Measurements from ENCODE around the gene TM4SF5.
A peak's percentile ranks its signal among the peaks of the same experiment; 100 is the strongest.

Gene TM4SF5

GRCh38 chr17:4741544-4741943 is 30.1 kb upstream of the TM4SF5 start:
- Histone ChIP-seq H2AK5ac (ENCODE audit: low read length) (no peak overlapping the region), H4K8ac (ENCODE audit: low read depth, low read length) (no peak overlapping the region), H3K79me1 (ENCODE audit: low read length) (no peaks in the 10 kb centered on the region), H2BK120ac (ENCODE audit: insufficient read depth, low read length, poor library complexity) (no peak overlapping the region), H4K91ac (ENCODE audit: low read depth, low read length) (no peak overlapping the region), H3K27ac (ENCODE audit: low read depth, low read length) (no peak overlapping the region), H3K18ac (ENCODE audit: low read length) (no peak overlapping the region), H3K4me1 (ENCODE audit: control insufficient read depth in 1 of 2, insufficient read depth in 2 of 2, low read length in 2 of 2) (peaks cover 19 to 20% of the 10 kb centered on the region in 2 experiments), H3K79me2 (ENCODE audit: control insufficient read depth, insufficient read depth, low read length, poor library complexity) (no peaks in the 10 kb centered on the region), H3K4me2 (ENCODE audit: low read length) (no peak overlapping the region), H2BK12ac (ENCODE audit: low read length) (no peak overlapping the region), H3K36me3 (ENCODE audit: control insufficient read depth in 1 of 2, insufficient read depth in 2 of 2, low read length in 2 of 2) (no peaks in the 10 kb centered on the region), H3K4me3 (ENCODE audit: low read depth, low read length) (peak overlapping the region; percentile 34), H4K12ac (ENCODE audit: low read depth, low read length) (no peak overlapping the region), H3K9me3 (ENCODE audit: insufficient read depth, low read depth, low read length) (peaks cover 18% of the 10 kb centered on the region), H2AFZ (ENCODE audit: insufficient read depth, low read length, poor library complexity) (no peak overlapping the region), H3K27me3 (ENCODE audit: insufficient read depth, low read length) (peaks cover 43% of the 10 kb centered on the region), H3K4ac (ENCODE audit: low read depth, low read length) (no peak overlapping the region), H3K14ac (ENCODE audit: low read length) (no peak overlapping the region), H2BK5ac (ENCODE audit: low read depth, low read length, poor library complexity) (no peak overlapping the region), H3K23ac (ENCODE audit: low read length) (no peak overlapping the region), H3K9ac (ENCODE audit: low read length) (no peak overlapping the region)
- no peak for DNase-seq
- no CpG with 5 or more reads among the region's 8 CpGs for WGBS (ENCODE audit: extremely low coverage, insufficient coverage, insufficient read length)

- Histone ChIP-seq H3K4ac (ENCODE audit: low read depth, low read length) (no peak overlapping the region), H3K79me1 (ENCODE audit: low read length) (no peaks in the 10 kb centered on the region), H2AFZ (ENCODE audit: insufficient read depth, low read length, poor library complexity) (no peak overlapping the region), H4K91ac (ENCODE audit: low read depth, low read length) (no peak overlapping the region), H3K9me3 (ENCODE audit: insufficient read depth, low read depth, low read length) (peaks cover 18% of the 10 kb centered on the region), H4K8ac (ENCODE audit: low read depth, low read length) (no peak overlapping the region), H3K18ac (ENCODE audit: low read length) (no peak overlapping the region), H2BK5ac (ENCODE audit: low read depth, low read length, poor library complexity) (no peak overlapping the region), H3K4me1 (ENCODE audit: control insufficient read depth in 1 of 2, insufficient read depth in 2 of 2, low read length in 2 of 2) (peaks cover 19 to 20% of the 10 kb centered on the region in 2 experiments), H4K12ac (ENCODE audit: low read depth, low read length) (no peak overlapping the region), H2AK5ac (ENCODE audit: low read length) (no peak overlapping the region), H3K23ac (ENCODE audit: low read length) (no peak overlapping the region), H3K14ac (ENCODE audit: low read length) (no peak overlapping the region), H3K36me3 (ENCODE audit: control insufficient read depth in 1 of 2, insufficient read depth in 2 of 2, low read length in 2 of 2) (no peaks in the 10 kb centered on the region), H3K9ac (ENCODE audit: low read length) (no peak overlapping the region), H3K79me2 (ENCODE audit: control insufficient read depth, insufficient read depth, low read length, poor library complexity) (no peaks in the 10 kb centered on the region), H3K27ac (ENCODE audit: low read depth, low read length) (no peak overlapping the region), H2BK12ac (ENCODE audit: low read length) (no peak overlapping the region), H3K4me3 (ENCODE audit: low read depth, low read length) (no peak overlapping the region), H3K4me2 (ENCODE audit: low read length) (no peak overlapping the region), H2BK120ac (ENCODE audit: insufficient read depth, low read length, poor library complexity) (no peak overlapping the region), H3K27me3 (ENCODE audit: insufficient read depth, low read length) (peaks cover 43% of the 10 kb centered on the region)
- no CpG with 5 or more reads among the region's 9 CpGs for WGBS (ENCODE audit: extremely low coverage, insufficient coverage, insufficient read length)
- no peak for DNase-seq
Observed at GRCh38 chr17:4742133-4742532, 29.6 kb upstream of the TM4SF5 start.

GRCh38 chr17:4742629-4743028 is 29.1 kb upstream of the TM4SF5 start:
- Histone ChIP-seq H3K79me2 (ENCODE audit: control insufficient read depth, insufficient read depth, low read length, poor library complexity) (no peaks in the 10 kb centered on the region), H3K9me3 (ENCODE audit: insufficient read depth, low read depth, low read length) (peaks cover 18% of the 10 kb centered on the region), H3K18ac (ENCODE audit: low read length) (no peak overlapping the region), H2AK5ac (ENCODE audit: low read length) (no peak overlapping the region), H3K4me3 (ENCODE audit: low read depth, low read length) (no peak overlapping the region), H2BK5ac (ENCODE audit: low read depth, low read length, poor library complexity) (no peak overlapping the region), H3K4me2 (ENCODE audit: low read length) (no peak overlapping the region), H3K4ac (ENCODE audit: low read depth, low read length) (no peak overlapping the region), H3K9ac (ENCODE audit: low read length) (no peak overlapping the region), H2BK12ac (ENCODE audit: low read length) (no peak overlapping the region), H4K12ac (ENCODE audit: low read depth, low read length) (no peak overlapping the region), H3K23ac (ENCODE audit: low read length) (no peak overlapping the region), H3K14ac (ENCODE audit: low read length) (no peak overlapping the region), H3K4me1 (ENCODE audit: control insufficient read depth in 1 of 2, insufficient read depth in 2 of 2, low read length in 2 of 2) (peaks cover 19 to 20% of the 10 kb centered on the region in 2 experiments), H2BK120ac (ENCODE audit: insufficient read depth, low read length, poor library complexity) (no peak overlapping the region), H3K27me3 (ENCODE audit: insufficient read depth, low read length) (peaks cover 43% of the 10 kb centered on the region), H3K27ac (ENCODE audit: low read depth, low read length) (no peak overlapping the region), H4K8ac (ENCODE audit: low read depth, low read length) (no peak overlapping the region), H3K79me1 (ENCODE audit: low read length) (no peaks in the 10 kb centered on the region), H2AFZ (ENCODE audit: insufficient read depth, low read length, poor library complexity) (no peak overlapping the region), H3K36me3 (ENCODE audit: control insufficient read depth in 1 of 2, insufficient read depth in 2 of 2, low read length in 2 of 2) (no peaks in the 10 kb centered on the region), H4K91ac (ENCODE audit: low read depth, low read length) (no peak overlapping the region)
- WGBS (ENCODE audit: extremely low coverage, insufficient coverage, insufficient read length) = no CpG with 5 or more reads among the region's 10 CpGs
- DNase-seq = no peak

GRCh38 chr17:4743216-4743615 is 28.5 kb upstream of the TM4SF5 start:
- Histone ChIP-seq H3K4me2 (ENCODE audit: low read length) (no peak overlapping the region), H3K23ac (ENCODE audit: low read length) (no peak overlapping the region), H3K14ac (ENCODE audit: low read length) (no peak overlapping the region), H3K27ac (ENCODE audit: low read depth, low read length) (no peak overlapping the region), H4K8ac (ENCODE audit: low read depth, low read length) (no peak overlapping the region), H3K4me1 (ENCODE audit: control insufficient read depth in 1 of 2, insufficient read depth in 2 of 2, low read length in 2 of 2) (peaks cover 18 to 19% of the 10 kb centered on the region in 2 experiments), H2BK120ac (ENCODE audit: insufficient read depth, low read length, poor library complexity) (no peak overlapping the region), H3K18ac (ENCODE audit: low read length) (no peak overlapping the region), H4K12ac (ENCODE audit: low read depth, low read length) (no peak overlapping the region), H3K79me1 (ENCODE audit: low read length) (no peaks in the 10 kb centered on the region), H2AFZ (ENCODE audit: insufficient read depth, low read length, poor library complexity) (no peak overlapping the region), H3K4ac (ENCODE audit: low read depth, low read length) (no peak overlapping the region), H3K9ac (ENCODE audit: low read length) (no peak overlapping the region), H3K36me3 (ENCODE audit: control insufficient read depth in 1 of 2, insufficient read depth in 2 of 2, low read length in 2 of 2) (no peaks in the 10 kb centered on the region), H4K91ac (ENCODE audit: low read depth, low read length) (no peak overlapping the region), H2BK5ac (ENCODE audit: low read depth, low read length, poor library complexity) (no peak overlapping the region), H3K4me3 (ENCODE audit: low read depth, low read length) (no peak overlapping the region), H3K9me3 (ENCODE audit: insufficient read depth, low read depth, low read length) (peaks cover 18% of the 10 kb centered on the region), H2BK12ac (ENCODE audit: low read length) (no peak overlapping the region), H2AK5ac (ENCODE audit: low read length) (no peak overlapping the region), H3K79me2 (ENCODE audit: control insufficient read depth, insufficient read depth, low read length, poor library complexity) (no peaks in the 10 kb centered on the region), H3K27me3 (ENCODE audit: insufficient read depth, low read length) (peaks cover 40% of the 10 kb centered on the region)
- DNase-seq = no peak
- no CpG with 5 or more reads among the region's 8 CpGs for WGBS (ENCODE audit: extremely low coverage, insufficient coverage, insufficient read length)

Measured in trophoblast cell (in vitro differentiated cells and primary cell).